OCI-LY7 (cell line): ENCODE data around the gene RNF19B. TPM values are rescaled to one million over a fixed set of nuclear protein-coding genes. Genes with fewer than 3 reads are reported as not detected.

Experiments used
- BruUV-seq: library from RNA; stranded (reverse); fragments of 400-500 nt; replicated peaks from 2 replicates; lab custom pipeline; 2021; lab: Mats Ljungman, UMichigan
- CTCF ChIA-PET: fragments of 300-600 bp; sonication (Branson Sonifier 250); formaldehyde crosslinking; loops from one replicate; lab custom pipeline; 2022; ENCODE audit warnings: antibody characterized with exemption; ENCODE audit not compliant: unreplicated experiment; lab: Charles Lee
- POLR2A ChIA-PET: fragments of 300-600 bp; sonication (Branson Sonifier 250); formaldehyde crosslinking; loops from one replicate; lab custom pipeline; 2022; ENCODE audit warnings: antibody characterized with exemption; lab: Charles Lee
- DNase-seq: peaks from one replicate; pipeline ENCODE4 v3.0.0-alpha.2; 2015; ENCODE audit warnings: low spot score
- H2AFZ ChIP-seq: fragments of 200-600 bp; sonication (generic), shearing (Covaris generic); 2 replicates; pipeline ENCODE4 v1.6.1; 2014; ENCODE audit warnings: mild to moderate bottlenecking, antibody characterized with exemption, low read length, moderate library complexity
- H3K27ac ChIP-seq: fragments of 200-600 bp; sonication (generic); 2 replicates; pipeline ENCODE4 v1.5.1; 2014; ENCODE audit warnings: mixed run types, low read depth, mild to moderate bottlenecking, moderate library complexity, low read length, inconsistent platforms; ENCODE audit not compliant: poor library complexity, severe bottlenecking
- H3K36me3 ChIP-seq: fragments of 200-600 bp; sonication (generic); 2 replicates; pipeline ENCODE4 v1.6.1; 2014; ENCODE audit warnings: mild to moderate bottlenecking, antibody characterized with exemption, low read length, moderate library complexity, mixed read lengths; ENCODE audit not compliant: insufficient read depth
- H3K4me1 ChIP-seq: fragments of 200-600 bp; sonication (generic); 2 replicates; pipeline ENCODE4 v1.5.1; 2014; ENCODE audit warnings: mild to moderate bottlenecking, low read length; ENCODE audit not compliant: insufficient read depth, poor library complexity, severe bottlenecking
- H3K4me2 ChIP-seq: fragments of 200-600 bp; sonication (generic); 2 replicates; pipeline ENCODE4 v1.6.1; 2014; ENCODE audit warnings: mild to moderate bottlenecking, low read length
- H3K4me3 ChIP-seq: fragments of 200-600 bp; sonication (generic); 2 replicates; pipeline ENCODE4 v1.5.1; 2014; ENCODE audit warnings: mild to moderate bottlenecking, low read depth, low read length; ENCODE audit not compliant: poor library complexity, severe bottlenecking
- H3K79me2 ChIP-seq: fragments of 200-600 bp; sonication (generic); 2 replicates; pipeline ENCODE4 v1.6.1; 2016; ENCODE audit warnings: low read depth, mild to moderate bottlenecking, low read length, moderate library complexity, mixed read lengths; ENCODE audit not compliant: insufficient read depth
- H3K9me2 ChIP-seq: fragments of 200-600 bp; sonication (generic); 2 replicates; pipeline ENCODE4 v1.6.1; 2016; ENCODE audit warnings: mild to moderate bottlenecking, low read length, mixed read lengths; ENCODE audit not compliant: insufficient read depth
- H3K9me3 ChIP-seq: fragments of 200-600 bp; sonication (generic); 2 replicates; pipeline ENCODE4 v1.6.1; 2014; ENCODE audit warnings: mild to moderate bottlenecking, mixed run types, low read length, mixed read lengths
- H4K20me1 ChIP-seq: fragments of 200-600 bp; sonication (generic); 2 replicates; pipeline ENCODE4 v1.6.1; 2014; ENCODE audit warnings: mild to moderate bottlenecking, antibody characterized with exemption, low read length, moderate library complexity, mixed read lengths; ENCODE audit not compliant: insufficient read depth
- CTCF ChIP-seq: fragments of 200-600 bp; sonication (generic); conservative IDR thresholded peaks from 2 replicates; pipeline ENCODE4 v1.5.1; 2014; ENCODE audit warnings: mild to moderate bottlenecking, antibody characterized with exemption, low read length, moderate library complexity, mixed read lengths
- EZH2phosphoT487 ChIP-seq: fragments of 200-600 bp; sonication (generic); IDR thresholded peaks from 2 replicates; pipeline ENCODE4 v1.6.1; 2018; ENCODE audit warnings: low read depth, borderline replicate concordance, mild to moderate bottlenecking, mixed run types, antibody characterized with exemption, low read length, moderate library complexity, mixed read lengths
- intact Hi-C: fragments of 100-400 bp; cut with micrococcal nuclease; formaldehyde crosslinking; loops from one replicate; pipeline ENCODE4 v1.10.0; 2022; ENCODE audit not compliant: unreplicated experiment
- total RNA-seq, 2 experiments: library from RNA; depleted of rRNA in 1 of 2; stranded (reverse); fragments of >200 nt in 1 of 2; shearing (Covaris generic) in 1 of 2; gene quantifications; 2 replicates each; pipeline ENCODE4 v1.2.3, GENCODE V29; 2014 to 2022

Gene RNF19B
- total RNA-seq, 2 experiments from 2014 or later = 23.0 to 36.8 TPM

GRCh38 chr1:32948905-32949304 is 15.7 kb downstream of the RNF19B start:
- TF ChIP-seq CTCF = no peak
- no peak for TF ChIP-seq EZH2phosphoT487
- Histone ChIP-seq H3K79me2 (peaks cover 59% of the 10 kb centered on the region), H3K4me3 (no peak overlapping the region), H3K36me3 (peaks cover 60% of the 10 kb centered on the region), H3K27ac (no peak overlapping the region), H3K9me3 (no peaks in the 10 kb centered on the region), H2AFZ (no peak overlapping the region), H3K4me1 (peaks cover 82% of the 10 kb centered on the region), H4K20me1 (0 out of 2 replicates have a peak, but pooled peaks cover 6% of the 10 kb centered on the region), H3K4me2 (no peak overlapping the region), H3K9me2 (no peaks in the 10 kb centered on the region)
- intact Hi-C loops = loop anchor here (5.0 kb wide), 1 partner anchor 88 kb away; the partner anchor contains the start of gene AK2
- ChIA-PET POLR2A (interaction anchor here (1.0 to 4.3 kb wide), 3 partner anchors 12 to 129 kb away, joined by 5 to 26 read pairs (median 11); partner anchors contain the start of gene RNF19B), CTCF (no interaction called here)
- no TSS peak for BruUV-seq
- DNase-seq = no peak

GRCh38 chr1:32948390-32948722 is 16.3 kb downstream of the RNF19B start:
- Histone ChIP-seq H3K27ac (no peak overlapping the region), H3K79me2 (peaks cover 54% of the 10 kb centered on the region), H4K20me1 (0 out of 2 replicates have a peak, but pooled peaks cover 6% of the 10 kb centered on the region), H3K4me3 (no peak overlapping the region), H3K4me2 (no peak overlapping the region), H3K9me2 (no peaks in the 10 kb centered on the region), H3K4me1 (peaks cover 76% of the 10 kb centered on the region), H2AFZ (no peak overlapping the region), H3K36me3 (peaks cover 65% of the 10 kb centered on the region), H3K9me3 (no peaks in the 10 kb centered on the region)
- ChIA-PET CTCF (no interaction called here), POLR2A (interaction anchor here (0.6 to 4.3 kb wide), 3 partner anchors 13 to 44 kb away, joined by 3 to 26 read pairs (median 11); partner anchors contain the start of gene RNF19B)
- intact Hi-C loops = loop anchor here (5.0 kb wide), 1 partner anchor 89 kb away; the partner anchor contains the start of gene AK2
- no TSS peak for BruUV-seq
- DNase-seq = no peak
- TF ChIP-seq EZH2phosphoT487 = no peak

- peaks cover 71% of the 10 kb centered on the region for H3K4me1 ChIP-seq
- H3K79me2 ChIP-seq = peaks cover 49% of the 10 kb centered on the region
- H3K9me3 ChIP-seq = no peaks in the 10 kb centered on the region
- DNase-seq = no peak
- intact Hi-C loops = loop anchor here (5.0 kb wide), 1 partner anchor 89 kb away; the partner anchor contains the start of gene AK2
- H3K36me3 ChIP-seq = peaks cover 71% of the 10 kb centered on the region
- no peak overlapping the region for H2AFZ ChIP-seq
- ChIA-PET CTCF (no interaction called here), POLR2A (interaction anchor here (0.6 to 4.3 kb wide), 3 partner anchors 13 to 44 kb away, joined by 3 to 26 read pairs (median 11); partner anchors contain the start of gene RNF19B)
- no peak overlapping the region for H3K4me3 ChIP-seq
- BruUV-seq = no TSS peak
- 0 out of 2 replicates have a peak, but pooled peaks cover 6% of the 10 kb centered on the region for H4K20me1 ChIP-seq
- no peaks in the 10 kb centered on the region for H3K9me2 ChIP-seq
- no peak overlapping the region for H3K4me2 ChIP-seq
- no peak for TF ChIP-seq CTCF
- no peak for TF ChIP-seq EZH2phosphoT487
- no peak overlapping the region for H3K27ac ChIP-seq
Observed at GRCh38 chr1:32947669-32948389, 16.8 kb downstream of the RNF19B start.
